Glutamatergic neuron (in vitro differentiated cells): ENCODE data around the gene TTC27. TPM values are rescaled to one million over a fixed set of nuclear protein-coding genes. Genes with fewer than 3 reads are reported as not detected.

Experiments used
- DNase-seq: peaks from one replicate; pipeline ENCODE4 v3.0.0; 2022
- H3K27ac Mint-ChIP-seq: one replicate; pipeline ENCODE4 v1.8.0; 2020; ENCODE audit warnings: mild to moderate bottlenecking, mixed read lengths, inconsistent platforms; ENCODE audit not compliant: unreplicated experiment
- H3K27me3 Mint-ChIP-seq: one replicate; pipeline ENCODE4 v1.8.0; 2020; ENCODE audit warnings: mild to moderate bottlenecking, moderate library complexity, mixed read lengths, inconsistent platforms; ENCODE audit not compliant: unreplicated experiment
- H3K36me3 Mint-ChIP-seq: one replicate; pipeline ENCODE4 v1.8.0; 2020; ENCODE audit warnings: mild to moderate bottlenecking, mixed read lengths, inconsistent platforms; ENCODE audit not compliant: unreplicated experiment
- H3K4me1 Mint-ChIP-seq: one replicate; pipeline ENCODE4 v1.8.0; 2020; ENCODE audit warnings: mild to moderate bottlenecking, low read depth, mixed read lengths, inconsistent platforms; ENCODE audit not compliant: unreplicated experiment
- H3K4me3 Mint-ChIP-seq: one replicate; pipeline ENCODE4 v1.8.0; 2020; ENCODE audit warnings: mild to moderate bottlenecking, mixed read lengths, inconsistent platforms; ENCODE audit not compliant: unreplicated experiment
- H3K9me3 Mint-ChIP-seq: one replicate; pipeline ENCODE4 v1.8.0; 2020; ENCODE audit warnings: mild to moderate bottlenecking, moderate library complexity, mixed read lengths, inconsistent platforms; ENCODE audit not compliant: unreplicated experiment
- CTCF ChIP-seq: fragments of 200-600 bp; sonication (generic); IDR thresholded peaks from one replicate; pipeline ENCODE4 v1.5.0; 2021; ENCODE audit not compliant: partially characterized antibody, unreplicated experiment
- total RNA-seq: library from RNA; stranded (reverse); fragmentation: NEBNext Ultra II Directional; extraction: Animal tissue kit (Norgen Biotek cat#: 25700); gene quantifications from one replicate; pipeline ENCODE4 v1.2.1, GENCODE V29; 2021; ENCODE audit not compliant: unreplicated experiment

Gene TTC27
- total RNA-seq, 1 donor from 2014 or later: 8.3 TPM

GRCh38 chr2:32683520-32684086 is 55.8 kb downstream of the TTC27 start:
- no peak for TF ChIP-seq CTCF
- no peak for DNase-seq
- H3K27ac Mint-ChIP-seq: no peak overlapping the region
- H3K4me3 Mint-ChIP-seq: no peak overlapping the region
- H3K4me1 Mint-ChIP-seq: no peaks in the 10 kb centered on the region
- no peaks in the 10 kb centered on the region for H3K36me3 Mint-ChIP-seq
- no peaks in the 10 kb centered on the region for H3K9me3 Mint-ChIP-seq
- no peaks in the 10 kb centered on the region for H3K27me3 Mint-ChIP-seq

DNA sequence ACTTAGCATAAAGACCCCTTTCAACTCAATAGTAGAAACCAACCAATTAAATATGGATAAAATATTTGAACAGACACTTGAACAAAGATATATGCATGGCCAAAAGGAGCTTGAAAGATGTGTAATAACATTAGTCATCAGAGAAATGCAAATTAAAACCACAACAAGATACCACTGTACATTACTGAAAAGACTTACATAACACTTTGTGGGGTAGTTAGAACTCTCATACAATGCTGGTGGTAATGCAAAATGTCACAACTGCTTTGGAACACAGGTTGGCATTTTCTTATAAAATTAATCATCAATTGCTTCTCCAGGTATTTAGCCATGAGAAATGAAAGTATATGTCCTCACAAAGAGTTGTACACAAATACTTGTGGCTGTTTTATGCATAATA is 60.7 kb downstream of the TTC27 start:
- H3K36me3 Mint-ChIP-seq: no peaks in the 10 kb centered on the region
- TF ChIP-seq CTCF: no peak
- H3K4me1 Mint-ChIP-seq: no peaks in the 10 kb centered on the region
- no peak for DNase-seq
- H3K27me3 Mint-ChIP-seq: no peaks in the 10 kb centered on the region
- no peak overlapping the region for H3K27ac Mint-ChIP-seq
- H3K9me3 Mint-ChIP-seq: no peaks in the 10 kb centered on the region
- H3K4me3 Mint-ChIP-seq: no peak overlapping the region

- Mint-ChIP-seq H3K4me1 (no peaks in the 10 kb centered on the region), H3K4me3 (no peak overlapping the region), H3K36me3 (no peaks in the 10 kb centered on the region), H3K27ac (no peak overlapping the region), H3K9me3 (no peaks in the 10 kb centered on the region), H3K27me3 (no peaks in the 10 kb centered on the region)
- TF ChIP-seq CTCF: no peak
- DNase-seq: no peak
Measured at GRCh38 chr2:32691678-32692077, 63.8 kb downstream of the TTC27 start.

- no peak for TF ChIP-seq CTCF
- no peak for DNase-seq
- Mint-ChIP-seq H3K27me3 (no peaks in the 10 kb centered on the region), H3K36me3 (no peaks in the 10 kb centered on the region), H3K27ac (no peak overlapping the region), H3K4me1 (no peaks in the 10 kb centered on the region), H3K9me3 (no peaks in the 10 kb centered on the region), H3K4me3 (no peak overlapping the region)
Measured at GRCh38 chr2:32696439-32696838, 68.6 kb downstream of the TTC27 start.

DNA sequence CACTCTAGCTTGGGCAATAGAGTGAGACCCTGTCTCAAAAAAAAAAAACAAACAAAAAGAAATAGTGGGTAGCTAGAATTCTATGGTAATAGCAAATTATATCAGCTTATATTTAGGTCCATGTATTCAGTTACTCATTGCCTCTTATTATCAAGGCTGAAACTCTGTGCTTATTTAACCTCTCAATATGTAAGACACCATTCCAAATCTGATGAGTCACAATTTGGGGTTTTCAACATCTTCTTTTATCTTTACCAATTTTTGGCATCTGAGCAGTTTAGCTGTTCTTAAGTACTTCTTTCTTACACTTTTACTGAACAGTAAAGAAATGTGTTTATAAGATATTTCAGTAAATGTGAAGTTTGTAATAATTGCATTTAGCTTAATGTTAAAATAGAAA is 69.3 kb downstream of the TTC27 start:
- Mint-ChIP-seq H3K27me3 (no peaks in the 10 kb centered on the region), H3K4me1 (no peaks in the 10 kb centered on the region), H3K36me3 (no peaks in the 10 kb centered on the region), H3K27ac (no peak overlapping the region), H3K9me3 (no peaks in the 10 kb centered on the region), H3K4me3 (no peak overlapping the region)
- no peak for DNase-seq
- TF ChIP-seq CTCF: no peak
